ENCODE data around the gene SLC25A47. TPM values are rescaled to one million over a fixed set of nuclear protein-coding genes. Genes with fewer than 3 reads are reported as not detected.
A peak's percentile ranks its signal among the peaks of the same experiment; 100 is the strongest.
"Not testable (repeated sequence)": the region's sequence is repeated elsewhere in the genome, so short reads cannot be mapped to it uniquely, and the experiment has no call there.

SLC25A47 gene
- total and polyA plus RNA-seq, 8 donors, result not detected

- DNase-seq (peak in 2 of 4 donors; percentile 34 to 42), ATAC-seq (no peak)
- no peak for TF ChIP-seq CTCF (IDR thresholded peaks at IDR 0.05)
- no peak overlapping the region for H3K4me3 ChIP-seq
- H3K36me3 ChIP-seq, result peaks cover 0 to 19% of the 10 kb centered on the region in 2 donors
- intact Hi-C loops (cut with DNase I), result no loop called here
- no peaks in the 10 kb centered on the region for H3K27me3 ChIP-seq
- peaks cover 15 to 25% of the 10 kb centered on the region in 2 donors for H3K4me1 ChIP-seq
- H3K9me3 ChIP-seq, result no peaks in the 10 kb centered on the region
- peak overlapping the region in 1 of 2 donors; percentile 64 for H3K27ac ChIP-seq
These were observed 27.0 kb upstream of the SLC25A47 start for GRCh38 chr14:100296106-100296651.

GRCh38 chr14:100296729-100297128 lies 26.4 kb upstream of the SLC25A47 start:
- ATAC-seq; H3K27me3 ChIP-seq; H3K9me3 ChIP-seq; H3K4me3 ChIP-seq; intact Hi-C loops (cut with DNase I): not testable (repeated sequence)
- peak in 2 of 4 donors; percentile 23 to 24 for DNase-seq
- Histone ChIP-seq H3K4me1 (peaks cover 15 to 25% of the 10 kb centered on the region in 2 donors), H3K27ac (peak overlapping the region; percentile 64 to 73), H3K36me3 (peaks cover 0 to 14% of the 10 kb centered on the region in 2 donors)

GRCh38 chr14:100297320-100298300 lies 25.5 kb upstream of the SLC25A47 start:
- DNase-seq (peak; percentile 70 to 87 (median 84)), ATAC-seq (peak; percentile 96)
- no peaks in the 10 kb centered on the region for H3K9me3 ChIP-seq
- no peak overlapping the region for H3K4me3 ChIP-seq
- H3K4me1 ChIP-seq, result peaks cover 15 to 25% of the 10 kb centered on the region in 2 donors
- H3K27ac ChIP-seq, result peak overlapping the region; percentile 64 to 73
- H3K36me3 ChIP-seq, result peaks cover 0 to 5% of the 10 kb centered on the region in 2 donors
- intact Hi-C loops (cut with DNase I), result no loop called here
- no peaks in the 10 kb centered on the region for H3K27me3 ChIP-seq
- no peak for TF ChIP-seq CTCF (IDR thresholded peaks at IDR 0.05)

- intact Hi-C loops (cut with DNase I), result no loop called here
- Histone ChIP-seq H3K27me3 (no peaks in the 10 kb centered on the region), H3K36me3 (no peaks in the 10 kb centered on the region), H3K4me1 (peaks cover 15 to 35% of the 10 kb centered on the region in 2 donors), H3K9me3 (no peaks in the 10 kb centered on the region), H3K27ac (no peak overlapping the region), H3K4me3 (no peak overlapping the region)
- TF ChIP-seq CTCF (IDR thresholded peaks at IDR 0.05), result no peak
- DNase-seq (peak in 1 of 4 donors; percentile 41), ATAC-seq (no peak)
These were observed 24.4 kb upstream of the SLC25A47 start for GRCh38 chr14:100298551-100299237.

GRCh38 chr14:100299238-100299560 lies 23.9 kb upstream of the SLC25A47 start:
- Histone ChIP-seq H3K9me3 (no peaks in the 10 kb centered on the region), H3K4me1 (peaks cover 18 to 40% of the 10 kb centered on the region in 2 donors), H3K4me3 (no peak overlapping the region), H3K27ac (no peak overlapping the region), H3K27me3 (no peaks in the 10 kb centered on the region), H3K36me3 (no peaks in the 10 kb centered on the region)
- no peak for TF ChIP-seq CTCF (IDR thresholded peaks at IDR 0.05)
- ATAC-seq, result no peak
- intact Hi-C loops (cut with DNase I), result no loop called here
- DNase-seq, result peak in 1 of 4 donors; percentile 21

Measured in left lung (tissue), 10 donors.